NCI-H2107 (cell line): ENCODE data around the gene DNM2.
A peak's percentile ranks its signal among the peaks of the same experiment; 100 is the strongest.

Experiments used
- DNase-seq: peaks from one replicate; lab custom pipeline; 2025; lab: John Stamatoyannopoulos, UW

DNM2 gene

DNA sequence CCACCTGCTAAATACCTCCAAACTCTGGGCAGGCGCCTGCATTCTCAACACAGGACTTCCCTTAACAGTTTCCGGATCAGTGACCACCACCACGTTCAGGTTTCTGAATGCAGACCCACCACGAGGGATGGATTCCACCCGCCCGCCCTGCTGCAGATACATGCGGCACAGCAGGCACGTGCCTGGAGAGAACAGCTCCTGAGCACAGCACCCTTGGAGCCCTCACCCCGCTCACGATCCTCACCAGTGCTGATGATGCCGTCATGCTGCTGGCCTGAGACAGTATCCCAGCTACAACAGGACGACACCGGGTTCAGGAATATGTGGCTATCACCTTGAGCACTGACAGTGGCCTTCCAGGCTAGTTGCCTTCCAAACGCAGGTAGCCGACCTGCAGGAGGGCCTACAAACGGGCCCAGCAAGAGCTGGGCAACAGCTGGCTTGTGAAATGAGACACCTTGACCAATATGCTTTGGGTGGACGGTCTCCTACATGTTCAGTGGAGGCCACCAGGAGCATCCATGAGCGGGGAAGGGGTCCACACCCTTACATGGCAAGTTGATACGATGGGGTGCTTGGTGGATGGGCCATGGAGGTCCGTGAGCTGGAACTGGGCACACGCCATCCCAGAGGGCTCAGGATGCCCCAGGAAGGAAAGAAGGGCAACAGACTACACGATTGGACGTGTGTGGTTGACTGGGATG lies 26.5 kb upstream of the DNM2 start:
- no peak for DNase-seq

DNA sequence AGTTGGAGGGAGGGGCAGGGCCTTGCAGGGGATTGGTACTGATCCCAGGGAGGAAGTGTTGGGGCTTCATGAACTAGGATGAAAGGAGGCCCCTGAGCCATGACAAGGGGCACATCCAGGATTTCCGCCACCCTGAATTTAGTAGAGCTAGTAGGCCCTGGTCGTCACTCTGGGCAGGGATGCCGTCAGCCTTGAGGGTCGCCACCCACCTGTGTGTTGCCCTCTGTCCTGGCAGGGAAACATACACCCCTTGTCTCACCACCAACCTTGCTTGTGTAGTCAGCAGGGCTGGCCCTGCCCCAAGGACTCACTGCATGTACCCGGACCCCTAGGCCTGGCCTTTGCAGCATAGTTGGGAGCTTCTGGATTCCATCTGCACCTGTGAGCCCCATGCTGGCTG lies 26.0 kb upstream of the DNM2 start:
- DNase-seq = no peak

DNA sequence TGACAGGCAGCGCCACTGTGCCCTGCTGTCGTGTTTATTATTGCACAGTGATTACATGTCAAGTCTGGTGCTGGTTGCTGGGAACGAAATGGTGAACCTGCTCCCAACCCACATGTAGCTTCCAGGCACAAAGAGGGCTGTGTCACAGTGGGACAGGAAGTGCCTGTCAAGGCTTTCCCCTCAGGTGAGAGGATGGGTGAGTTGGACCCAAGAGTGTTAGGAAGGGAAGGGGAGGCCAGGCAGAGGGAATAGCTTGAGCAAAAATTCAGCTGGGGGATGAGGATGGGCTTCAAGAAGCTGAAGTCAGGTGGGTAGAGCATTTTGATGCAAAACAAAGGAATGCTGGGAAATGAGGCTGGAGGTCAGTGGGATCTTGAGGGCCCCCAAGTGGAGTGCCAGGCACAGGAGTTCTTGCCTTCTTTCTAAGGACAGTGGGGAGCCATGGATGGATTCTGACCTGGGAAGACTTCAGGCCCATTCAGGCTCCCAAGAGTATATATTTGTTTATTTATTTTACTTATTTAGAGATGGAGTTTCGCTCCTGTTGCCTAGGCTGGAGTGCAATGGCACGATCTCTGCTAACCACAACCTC lies 25.1 kb upstream of the DNM2 start:
- no peak for DNase-seq

DNA sequence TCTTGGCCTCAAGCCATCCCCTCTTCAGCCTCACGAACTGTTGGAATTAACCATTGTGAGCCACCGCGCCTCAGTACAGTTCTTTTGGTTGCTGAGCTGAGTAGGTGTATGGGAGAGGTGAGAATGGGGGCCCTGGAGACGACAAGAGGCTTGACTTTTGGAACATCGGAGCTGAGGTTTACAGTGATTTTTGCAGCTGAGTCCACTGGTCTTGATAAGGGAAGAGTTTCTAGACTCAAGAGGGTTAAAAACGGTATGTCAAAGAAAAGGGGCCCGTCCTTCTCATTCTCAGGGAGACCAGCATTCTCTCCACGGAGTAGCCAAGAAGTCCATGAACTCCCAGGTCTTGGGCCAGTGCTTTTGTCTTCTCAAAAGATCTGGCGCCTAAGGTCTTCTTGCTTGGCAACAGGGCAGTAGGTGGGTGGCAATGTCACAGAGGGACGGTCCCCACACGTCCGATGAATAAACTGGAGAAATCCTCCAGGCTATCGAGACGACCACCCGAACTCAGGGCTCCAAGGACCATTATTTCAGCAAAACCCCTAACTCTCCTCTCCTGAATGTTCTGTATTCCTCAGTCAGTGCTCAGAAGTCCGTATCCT lies 23.1 kb upstream of the DNM2 start:
- DNase-seq = no peak

DNA sequence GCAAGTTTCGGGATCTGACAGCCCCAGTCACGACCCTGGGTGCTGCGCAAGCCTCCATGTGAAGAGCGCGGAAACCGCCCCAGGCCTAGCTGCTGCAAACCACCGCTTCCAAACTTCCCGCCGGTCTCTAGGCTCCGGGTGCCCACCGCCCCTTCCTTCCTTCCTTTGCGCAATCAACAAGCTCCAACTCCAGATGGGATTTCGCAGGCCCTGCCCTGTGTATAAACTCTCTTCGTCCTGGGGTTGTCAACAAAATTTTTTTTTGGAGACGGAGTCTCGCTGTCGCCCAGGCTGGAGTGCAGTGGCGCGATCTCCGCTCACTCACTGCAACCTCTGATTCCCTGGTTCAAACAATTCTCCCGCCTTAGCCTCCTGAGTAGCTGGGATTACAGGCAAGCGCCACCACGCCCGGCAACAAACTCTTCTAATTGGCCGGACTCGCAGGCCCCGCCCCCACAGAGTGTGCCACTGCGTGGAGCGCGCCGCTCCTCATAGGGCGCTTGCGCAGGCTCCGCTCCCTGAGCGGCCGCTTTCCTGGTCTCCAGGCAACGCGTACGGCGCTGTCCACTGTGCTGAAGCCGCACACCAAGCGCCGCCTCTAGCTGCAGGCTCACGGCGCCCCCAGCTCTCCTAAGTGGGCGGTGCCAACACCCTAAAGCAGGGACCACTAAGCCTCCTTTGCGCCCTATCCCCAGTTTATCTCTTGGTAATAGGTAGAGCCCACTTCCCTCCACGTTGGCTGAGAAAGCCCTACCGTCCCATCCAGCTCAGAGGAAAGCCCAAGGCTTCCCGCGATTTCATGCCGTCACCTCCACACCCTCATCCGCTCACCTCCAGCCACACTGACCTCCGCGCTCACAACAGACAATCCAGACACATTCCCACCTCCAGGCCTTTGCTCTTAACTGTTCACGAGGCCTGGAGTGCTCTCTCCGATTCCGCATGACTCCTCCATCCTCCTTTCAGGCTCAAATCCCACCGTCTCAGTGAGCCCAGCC lies 22.2 kb upstream of the DNM2 start:
- peak; percentile 89 for DNase-seq

DNA sequence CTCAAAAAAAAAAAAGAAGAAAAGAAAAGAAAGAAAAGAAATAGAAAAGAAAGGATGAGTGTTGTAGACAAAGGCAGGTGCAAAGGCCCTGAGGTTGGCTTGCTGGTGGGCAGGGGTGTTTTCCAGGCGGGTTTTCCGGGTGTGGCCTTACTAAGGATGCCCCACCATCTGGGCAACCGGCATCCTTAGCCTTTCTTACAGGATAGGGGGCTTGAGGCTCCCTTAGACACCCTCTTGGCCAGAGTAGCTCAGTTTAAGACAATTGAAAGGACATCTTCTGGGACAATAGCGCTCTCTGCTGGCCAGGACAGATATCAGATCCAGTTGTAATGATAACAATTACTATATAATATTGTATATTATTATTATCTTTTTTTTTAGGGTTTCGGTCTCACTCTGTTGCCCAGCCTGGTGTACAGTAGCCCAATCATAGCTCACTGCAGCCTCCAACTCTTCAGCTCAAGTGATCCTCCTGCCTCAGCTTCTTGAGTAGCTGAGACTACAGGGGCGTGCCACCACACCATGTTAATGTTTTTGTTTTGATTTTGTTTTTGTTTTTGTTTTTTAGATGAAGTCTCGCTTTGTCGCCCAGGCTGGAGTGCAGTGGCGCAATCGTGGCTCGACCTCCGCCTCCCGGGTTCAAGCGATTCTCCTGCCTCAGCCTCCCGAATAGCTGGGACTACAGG lies 18.1 kb upstream of the DNM2 start:
- DNase-seq = no peak

DNA sequence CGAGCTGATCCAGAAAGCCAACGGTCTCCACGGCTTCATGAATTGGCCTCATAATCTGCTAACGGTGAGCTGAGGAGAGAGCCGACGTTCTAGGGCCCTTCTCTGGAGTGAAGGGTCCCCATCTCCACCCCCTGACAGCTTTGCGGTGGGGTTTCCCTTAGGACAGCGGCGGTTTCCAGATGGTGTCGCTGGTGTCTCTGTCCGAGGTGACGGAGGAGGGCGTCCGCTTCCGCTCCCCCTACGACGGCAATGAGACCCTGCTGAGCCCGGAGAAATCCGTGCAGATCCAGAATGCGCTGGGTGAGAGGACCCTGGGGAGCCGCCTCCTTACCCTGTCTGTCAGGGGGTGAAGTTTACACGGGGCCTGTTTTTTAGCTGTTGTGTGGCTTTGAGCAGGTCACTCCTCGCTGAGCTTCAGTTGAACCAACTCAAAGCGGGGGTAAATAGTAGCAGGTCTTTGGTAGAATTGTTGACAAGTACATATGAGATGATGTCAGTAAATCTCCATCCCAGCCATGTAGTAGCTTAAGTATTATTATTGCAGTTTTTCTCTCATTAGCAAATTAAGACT lies 15.8 kb upstream of the DNM2 start:
- DNase-seq = no peak

DNA sequence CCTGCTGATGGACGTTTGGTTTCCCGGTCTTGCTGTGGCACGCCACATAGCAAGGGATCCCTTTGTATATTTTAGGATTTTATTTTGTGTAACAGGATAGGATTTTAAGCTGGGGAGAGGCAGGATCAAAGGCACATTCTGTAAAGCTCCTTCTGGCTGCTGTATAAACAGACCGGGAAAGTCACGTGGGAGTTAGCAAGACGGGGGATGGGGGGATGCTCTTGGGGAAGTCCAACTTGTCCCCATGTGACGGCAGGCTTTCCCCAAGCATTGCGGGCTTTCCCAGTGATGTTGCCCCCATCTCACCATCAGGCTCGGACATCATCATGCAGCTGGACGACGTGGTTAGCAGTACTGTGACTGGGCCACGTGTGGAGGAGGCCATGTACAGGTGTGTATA lies 10.9 kb upstream of the DNM2 start:
- no peak for DNase-seq

DNA sequence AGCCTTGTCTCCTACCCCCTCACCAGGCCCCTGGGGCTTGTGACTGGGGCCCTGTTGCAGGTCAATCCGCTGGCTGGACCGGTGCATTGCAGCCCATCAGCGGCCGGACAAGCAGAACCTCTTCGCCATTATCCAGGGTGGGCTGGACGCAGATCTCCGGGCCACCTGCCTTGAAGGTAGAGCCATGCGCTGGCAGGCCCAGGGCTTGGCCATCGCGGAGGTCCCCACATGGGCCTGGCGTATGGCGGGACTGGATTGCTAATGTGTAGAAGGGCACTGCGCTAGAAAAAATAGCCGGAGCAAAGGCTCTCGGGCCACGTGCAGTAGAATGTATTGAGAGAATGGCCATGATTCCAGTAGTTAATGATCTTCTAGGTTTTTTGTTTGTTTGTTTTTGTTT lies 10.4 kb upstream of the DNM2 start:
- DNase-seq = no peak

DNA sequence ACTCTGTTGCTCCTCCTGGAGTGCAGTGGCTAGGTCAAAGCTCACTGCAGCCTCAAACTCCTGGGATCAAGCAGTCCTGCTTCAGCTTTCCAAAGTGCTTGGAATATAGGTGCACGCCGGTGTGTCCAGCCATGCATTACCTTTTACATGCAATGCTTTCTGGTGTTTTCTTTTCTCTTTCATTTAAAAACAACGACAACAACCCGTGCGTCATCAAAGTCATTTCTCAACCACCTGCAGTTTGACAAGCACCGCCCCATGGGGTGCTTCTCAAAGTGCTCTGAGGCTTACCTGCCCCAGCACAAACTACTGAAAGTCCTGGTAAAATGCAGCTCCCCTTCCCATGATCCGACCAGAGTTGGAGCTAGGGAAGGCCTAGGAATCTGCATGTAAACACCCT lies 9.6 kb upstream of the DNM2 start:
- DNase-seq = no peak

DNA sequence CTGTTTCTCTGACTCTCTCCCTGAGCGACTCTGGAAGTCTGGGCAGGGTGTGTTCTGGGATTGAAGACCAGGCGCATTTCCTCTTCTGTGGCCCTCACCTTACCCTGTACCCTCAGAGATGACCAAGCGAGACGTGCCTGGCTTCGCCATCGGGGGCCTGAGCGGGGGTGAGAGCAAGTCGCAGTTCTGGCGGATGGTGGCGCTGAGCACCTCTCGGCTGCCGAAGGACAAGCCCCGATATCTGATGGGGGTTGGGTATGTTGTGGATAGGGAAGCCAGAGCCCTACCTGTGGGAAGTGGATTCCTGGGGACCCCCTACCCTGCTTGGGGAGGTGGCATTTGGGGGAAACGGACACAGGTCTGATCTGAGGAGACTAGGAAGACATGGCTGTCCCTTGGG lies 5.8 kb upstream of the DNM2 start:
- no peak for DNase-seq

DNA sequence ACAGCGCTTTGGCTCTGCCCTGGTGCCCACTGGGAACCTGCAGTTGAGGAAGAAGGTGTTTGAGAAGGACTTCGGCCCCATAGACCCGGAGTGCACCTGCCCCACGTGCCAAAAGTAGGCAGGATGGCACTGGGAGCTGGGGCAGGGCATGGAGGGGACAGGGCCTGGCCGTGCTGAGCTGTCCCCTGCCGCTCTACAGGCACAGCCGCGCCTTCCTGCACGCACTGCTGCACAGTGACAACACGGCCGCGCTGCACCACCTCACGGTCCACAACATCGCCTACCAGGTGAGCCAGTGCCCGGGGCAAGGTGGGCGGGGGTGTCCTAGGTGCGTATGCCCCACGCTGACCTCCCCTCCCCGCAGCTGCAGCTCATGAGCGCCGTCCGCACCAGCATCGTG lies 5.1 kb upstream of the DNM2 start:
- no peak for DNase-seq

DNA sequence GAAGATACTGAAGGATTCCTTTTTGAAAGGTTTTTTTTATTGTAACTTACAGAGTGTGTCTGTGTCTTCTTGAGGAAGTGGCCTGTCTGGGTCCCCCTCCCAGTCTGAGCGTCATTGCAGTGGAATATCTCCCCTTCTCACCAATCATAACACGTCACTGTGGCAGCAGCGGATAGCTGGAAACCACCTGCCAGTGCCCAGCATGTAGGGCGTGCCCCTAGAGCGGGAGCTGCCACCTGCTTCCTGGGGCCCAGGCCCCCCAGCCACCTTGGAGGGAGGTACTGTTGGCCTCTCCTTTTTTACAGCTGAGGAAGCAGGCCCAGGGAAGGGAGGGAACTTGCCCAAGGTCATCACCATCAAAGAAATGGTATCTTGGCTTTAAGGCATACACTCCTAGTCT lies 4.6 kb upstream of the DNM2 start:
- DNase-seq = no peak

DNA sequence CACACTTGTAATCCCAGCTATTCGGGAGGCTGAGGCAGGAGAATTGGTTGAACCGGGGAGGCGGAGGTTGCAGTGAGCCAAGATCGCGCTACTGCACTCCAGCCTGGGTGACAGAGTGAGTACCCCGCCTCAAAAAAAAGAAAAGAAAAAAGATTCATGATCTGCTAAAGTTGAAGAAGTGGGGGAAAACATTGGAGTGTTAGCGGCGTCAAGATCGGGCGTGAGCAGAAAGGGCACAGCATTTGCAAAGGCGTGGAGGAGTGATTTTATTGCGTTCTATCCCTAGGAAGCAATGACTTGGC lies 874 bp upstream of the DNM2 start:
- no peak for DNase-seq

DNA sequence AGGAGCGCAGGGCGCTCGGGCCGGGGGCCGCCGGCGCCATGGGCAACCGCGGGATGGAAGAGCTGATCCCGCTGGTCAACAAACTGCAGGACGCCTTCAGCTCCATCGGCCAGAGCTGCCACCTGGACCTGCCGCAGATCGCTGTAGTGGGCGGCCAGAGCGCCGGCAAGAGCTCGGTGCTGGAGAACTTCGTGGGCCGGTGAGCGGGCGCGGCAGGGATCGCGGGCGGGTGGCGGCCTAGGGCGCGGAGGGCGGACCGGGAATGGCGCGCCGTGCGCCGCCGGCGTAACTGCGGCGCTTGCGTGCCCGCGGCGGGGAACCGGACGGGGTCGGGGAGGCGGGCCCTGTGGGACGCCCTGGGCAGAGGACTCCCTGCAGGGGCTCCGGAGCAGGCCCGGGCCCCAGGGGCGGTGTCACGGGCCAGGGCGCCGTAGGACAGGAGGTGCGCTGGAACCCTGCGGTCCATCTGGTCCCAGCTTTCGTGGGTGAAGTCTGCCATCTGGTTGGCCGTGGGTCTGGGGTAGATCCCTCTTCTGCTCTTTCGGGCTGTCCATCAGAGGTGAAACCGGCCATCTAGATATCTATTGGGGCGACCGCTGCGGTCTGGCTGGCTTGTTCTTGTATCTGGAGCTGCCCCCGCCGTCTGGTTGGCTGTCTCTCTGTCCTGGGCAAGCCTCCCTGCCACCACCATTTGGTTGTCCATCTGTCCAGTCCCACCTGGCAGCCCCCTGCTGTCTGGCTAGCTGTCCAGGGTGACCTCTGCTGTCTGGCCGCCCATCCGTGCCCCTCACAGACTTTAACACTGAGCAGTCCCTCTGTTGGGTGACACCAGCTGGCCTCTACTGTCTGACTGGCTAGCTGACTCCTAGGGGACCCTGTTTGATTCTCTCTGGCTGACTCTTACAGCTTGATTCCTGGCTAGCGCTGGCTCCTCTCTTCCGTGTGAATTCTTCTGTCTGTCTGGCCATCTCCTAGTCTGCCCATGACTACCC lies 622 bp downstream of the DNM2 start:
- DNase-seq = peak; percentile 7

DNA sequence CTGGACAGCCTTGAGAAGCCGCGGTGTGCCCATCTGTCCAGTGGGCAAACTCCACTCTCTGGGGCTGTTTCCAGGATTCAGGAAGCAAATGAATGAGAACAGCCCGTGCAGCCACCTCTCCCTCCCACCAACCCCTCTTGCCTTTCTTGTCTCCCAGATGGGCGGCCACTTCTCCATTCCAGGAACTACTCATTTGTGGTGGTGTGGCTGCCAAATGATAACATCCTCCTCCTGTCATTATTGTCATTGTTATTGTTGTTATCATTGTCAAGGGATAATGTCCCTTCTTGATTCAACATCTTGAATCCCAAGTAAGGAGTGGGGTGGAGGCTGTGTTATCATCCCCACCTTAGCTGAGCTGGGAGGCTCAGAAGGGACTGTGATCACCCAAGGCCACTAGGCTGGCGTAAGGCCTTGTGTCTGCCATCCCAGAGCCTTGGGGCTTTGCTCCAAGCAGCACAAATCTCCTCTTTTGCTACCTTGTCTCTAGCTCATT lies 1.6 kb downstream of the DNM2 start:
- no peak for DNase-seq

DNA sequence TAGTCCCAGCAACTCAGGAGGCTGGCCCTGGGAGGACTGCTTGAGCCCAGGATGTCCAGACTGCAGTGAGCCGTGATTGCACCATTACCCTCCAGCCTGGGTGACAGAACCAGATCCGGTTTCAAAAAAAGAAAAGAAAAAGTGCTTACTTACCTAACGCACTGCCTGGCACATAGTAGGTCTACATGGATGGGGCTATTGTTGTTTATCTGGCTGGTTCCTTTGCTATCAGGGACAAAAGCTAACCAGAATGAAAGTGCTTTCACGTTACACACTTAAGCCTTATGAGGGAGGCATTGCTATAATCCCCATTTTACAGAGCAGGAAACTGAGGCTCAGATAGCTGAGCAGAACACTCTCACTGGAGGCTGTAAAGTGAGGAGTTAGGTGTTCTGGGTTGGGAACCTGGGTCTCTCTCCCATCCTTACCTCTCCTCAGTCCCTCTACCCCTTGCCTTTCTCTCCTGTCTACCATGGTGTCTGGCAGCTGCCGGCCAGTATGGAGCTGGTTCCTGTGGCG lies 2.8 kb downstream of the DNM2 start:
- no peak for DNase-seq

DNA sequence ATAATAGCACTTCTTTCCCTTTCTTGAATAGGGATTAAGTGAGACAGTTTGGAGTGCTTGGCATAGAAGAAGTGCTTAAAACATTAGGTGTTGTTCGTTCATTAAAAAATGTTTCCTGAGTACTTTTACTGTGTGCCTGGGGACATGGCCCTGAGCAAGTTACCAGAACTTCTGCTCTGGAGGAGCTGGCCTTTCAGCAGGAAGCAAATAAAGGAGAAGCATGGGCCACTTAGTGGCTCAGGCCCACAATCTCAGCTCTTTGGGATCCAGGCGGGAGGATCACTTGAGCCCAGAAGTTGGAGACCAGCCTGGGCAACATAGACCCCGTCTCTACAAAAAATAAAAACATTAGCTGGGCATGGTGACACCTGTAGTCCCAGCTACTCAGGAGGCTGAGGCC lies 5.7 kb downstream of the DNM2 start:
- DNase-seq = no peak

DNA sequence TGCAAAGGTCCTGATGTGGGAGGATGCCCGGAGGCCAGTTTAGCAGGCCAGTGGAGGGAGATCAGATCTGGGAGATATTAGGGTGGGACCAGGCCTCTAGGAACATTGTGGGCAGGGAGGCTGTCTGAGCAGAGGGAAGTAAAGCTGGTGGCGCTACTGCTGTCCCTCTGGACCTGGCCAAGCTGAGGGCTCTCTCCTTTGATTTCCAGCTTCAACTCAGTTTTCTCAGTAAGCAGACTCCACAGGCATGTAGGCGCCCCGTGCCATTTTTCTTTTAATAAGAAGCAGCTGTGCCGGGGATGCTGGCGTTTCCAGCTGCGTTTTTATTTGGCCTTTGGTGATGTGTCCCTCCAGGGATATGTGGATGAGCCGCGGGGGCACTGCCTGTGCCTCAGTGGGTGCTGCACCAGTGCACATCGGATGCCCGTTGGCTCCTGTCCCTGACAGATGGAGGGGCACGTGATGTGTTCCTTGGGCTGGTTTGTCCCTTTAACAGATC lies 6.7 kb downstream of the DNM2 start:
- no peak for DNase-seq

DNA sequence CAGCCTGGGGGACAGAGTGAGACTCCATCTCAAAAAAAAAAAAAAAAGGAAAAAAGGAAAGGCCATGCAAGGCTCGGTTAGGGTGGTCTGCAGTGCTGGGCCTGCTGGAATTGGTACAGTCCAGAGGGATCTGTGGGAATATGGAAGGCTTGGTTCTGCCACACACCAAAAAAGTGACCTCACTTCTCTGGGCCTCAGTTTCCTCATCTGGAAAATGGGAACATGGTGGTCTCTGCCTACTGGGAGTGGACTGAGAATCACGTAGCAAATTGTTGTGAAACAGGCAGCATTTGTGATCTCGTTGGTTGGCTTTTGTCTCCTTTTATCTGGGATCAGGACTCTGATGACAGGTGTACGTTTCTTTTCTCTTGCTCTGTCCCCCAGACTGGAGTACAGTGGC lies 7.5 kb downstream of the DNM2 start:
- DNase-seq = no peak
